Neural progenitor cell (in vitro differentiated cells): ENCODE measurements around the gene RND1.

ENCODE experiments used
- EZH2 ChIP-seq: fragments of 200-600 bp; sonication (generic); IDR thresholded peaks from 2 replicates; pipeline ENCODE4 v1.6.1; 2017; ENCODE audit warnings: antibody characterized with exemption, mild to moderate bottlenecking, moderate library complexity
- EZH2phosphoT487 ChIP-seq: fragments of 200-600 bp; sonication (generic); IDR thresholded peaks from 2 replicates; pipeline ENCODE4 v1.6.1; 2017; ENCODE audit warnings: antibody characterized with exemption
- TF ChIP-seq, protein P1 (sequence below): fragments of 200-600 bp; sonication (generic); IDR thresholded peaks from 2 replicates; pipeline ENCODE4 v1.5.1; 2017; ENCODE audit warnings: antibody characterized with exemption, mild to moderate bottlenecking

DNA sequence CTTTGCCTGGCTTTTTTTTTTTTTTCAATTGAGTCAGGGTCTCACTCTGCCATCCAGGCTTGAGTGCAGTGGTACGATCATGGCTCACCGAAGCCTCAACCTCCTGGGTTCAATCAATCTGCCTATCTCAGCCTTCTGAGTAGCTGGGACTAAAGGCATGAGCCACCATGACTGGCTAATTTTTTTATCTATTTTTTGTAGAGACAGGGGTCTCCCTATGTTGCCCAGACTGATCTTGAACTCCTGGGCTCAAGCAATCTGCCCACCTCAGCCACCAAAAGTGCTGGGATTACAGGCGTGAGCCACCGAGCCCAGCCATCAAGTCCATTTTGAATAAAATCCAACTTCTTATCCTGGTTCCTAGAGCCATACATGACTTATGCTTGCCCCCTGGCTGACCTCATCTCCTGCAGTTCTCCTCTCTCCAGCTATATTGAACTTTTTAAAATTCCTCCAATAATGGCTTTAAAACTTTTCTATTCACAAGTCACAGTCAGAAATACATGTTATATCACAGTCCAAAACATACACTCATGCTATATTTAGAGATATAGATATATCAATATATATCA, 10.4 kb upstream of the RND1 start:
- TF ChIP-seq, protein P1, sequence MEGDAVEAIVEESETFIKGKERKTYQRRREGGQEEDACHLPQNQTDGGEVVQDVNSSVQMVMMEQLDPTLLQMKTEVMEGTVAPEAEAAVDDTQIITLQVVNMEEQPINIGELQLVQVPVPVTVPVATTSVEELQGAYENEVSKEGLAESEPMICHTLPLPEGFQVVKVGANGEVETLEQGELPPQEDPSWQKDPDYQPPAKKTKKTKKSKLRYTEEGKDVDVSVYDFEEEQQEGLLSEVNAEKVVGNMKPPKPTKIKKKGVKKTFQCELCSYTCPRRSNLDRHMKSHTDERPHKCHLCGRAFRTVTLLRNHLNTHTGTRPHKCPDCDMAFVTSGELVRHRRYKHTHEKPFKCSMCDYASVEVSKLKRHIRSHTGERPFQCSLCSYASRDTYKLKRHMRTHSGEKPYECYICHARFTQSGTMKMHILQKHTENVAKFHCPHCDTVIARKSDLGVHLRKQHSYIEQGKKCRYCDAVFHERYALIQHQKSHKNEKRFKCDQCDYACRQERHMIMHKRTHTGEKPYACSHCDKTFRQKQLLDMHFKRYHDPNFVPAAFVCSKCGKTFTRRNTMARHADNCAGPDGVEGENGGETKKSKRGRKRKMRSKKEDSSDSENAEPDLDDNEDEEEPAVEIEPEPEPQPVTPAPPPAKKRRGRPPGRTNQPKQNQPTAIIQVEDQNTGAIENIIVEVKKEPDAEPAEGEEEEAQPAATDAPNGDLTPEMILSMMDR = no peak
- TF ChIP-seq EZH2 (no peak), EZH2phosphoT487 (no peak)
